GM12878 (cell line): ENCODE results near the gene EPAS1.

ENCODE experiments used
- BCL11A ChIP-seq: IDR thresholded peaks from 2 replicates; pipeline ENCODE4 v1.6.1; 2011; ENCODE audit warnings: low read depth, low read length
- CBX5 ChIP-seq: sonication (generic); IDR thresholded peaks from 2 replicates; pipeline ENCODE4 v1.6.1; 2016; ENCODE audit warnings: low read depth, moderate library complexity, mild to moderate bottlenecking, inconsistent platforms
- CEBPB ChIP-seq, 2 experiments: fragments of 150-350 bp in 1 of 2; IDR thresholded peaks; 2 replicates each; pipeline ENCODE4 v1.6.1; 2012 to 2014; ENCODE audit warnings: low read depth in 2 of 2, low read length in 2 of 2, borderline replicate concordance in 1 of 2, inconsistent platforms in 1 of 2
- CHD2 ChIP-seq: IDR thresholded peaks from 2 replicates; pipeline ENCODE4 v1.6.1; 2011; ENCODE audit warnings: low read depth, low read length, improper control_type of control experiment, borderline replicate concordance
- EZH2 ChIP-seq: IDR thresholded peaks from 2 replicates; pipeline ENCODE4 v1.6.1; 2012; ENCODE audit warnings: low read depth, mild to moderate bottlenecking, control low read depth, inconsistent platforms, low read length, borderline replicate concordance; ENCODE audit not compliant: control insufficient read depth
- MTA3 ChIP-seq: IDR thresholded peaks from 2 replicates; pipeline ENCODE4 v1.6.1; 2012; ENCODE audit warnings: low read length, inconsistent platforms, borderline replicate concordance
- POLR2AphosphoS2 ChIP-seq: IDR thresholded peaks from 2 replicates; pipeline ENCODE4 v1.6.1; 2011; ENCODE audit warnings: low read depth, mild to moderate bottlenecking, low read length, improper control_type of control experiment, moderate library complexity
- TCF7 ChIP-seq: IDR thresholded peaks from 2 replicates; pipeline ENCODE4 v1.6.1; 2014; ENCODE audit warnings: antibody characterized with exemption, borderline replicate concordance
- TF ChIP-seq, protein P1 (sequence below): IDR thresholded peaks from 2 replicates; pipeline ENCODE4 v1.6.1; 2012; ENCODE audit warnings: low read depth, low read length, improper control_type of control experiment
- TF ChIP-seq, protein P2 (sequence below): IDR thresholded peaks from 2 replicates; pipeline ENCODE4 v1.6.1; 2012; ENCODE audit warnings: low read depth, low read length, improper control_type of control experiment
- TF ChIP-seq, protein P3 (sequence below), 3 experiments: IDR thresholded peaks in 2 of 3; conservative IDR thresholded peaks in 1 of 3; 2 replicates each; pipeline ENCODE4 v1.5.1; 2011; ENCODE audit warnings: low read depth in 3 of 3, low read length in 3 of 3, mild to moderate bottlenecking in 3 of 3, control low read depth in 2 of 3, moderate library complexity in 2 of 3, inconsistent platforms in 1 of 3, mixed read lengths in 1 of 3; ENCODE audit not compliant: control insufficient read depth in 2 of 3, insufficient read depth in 1 of 3; ENCODE audit errors: extremely low read depth in 1 of 3

DNA sequence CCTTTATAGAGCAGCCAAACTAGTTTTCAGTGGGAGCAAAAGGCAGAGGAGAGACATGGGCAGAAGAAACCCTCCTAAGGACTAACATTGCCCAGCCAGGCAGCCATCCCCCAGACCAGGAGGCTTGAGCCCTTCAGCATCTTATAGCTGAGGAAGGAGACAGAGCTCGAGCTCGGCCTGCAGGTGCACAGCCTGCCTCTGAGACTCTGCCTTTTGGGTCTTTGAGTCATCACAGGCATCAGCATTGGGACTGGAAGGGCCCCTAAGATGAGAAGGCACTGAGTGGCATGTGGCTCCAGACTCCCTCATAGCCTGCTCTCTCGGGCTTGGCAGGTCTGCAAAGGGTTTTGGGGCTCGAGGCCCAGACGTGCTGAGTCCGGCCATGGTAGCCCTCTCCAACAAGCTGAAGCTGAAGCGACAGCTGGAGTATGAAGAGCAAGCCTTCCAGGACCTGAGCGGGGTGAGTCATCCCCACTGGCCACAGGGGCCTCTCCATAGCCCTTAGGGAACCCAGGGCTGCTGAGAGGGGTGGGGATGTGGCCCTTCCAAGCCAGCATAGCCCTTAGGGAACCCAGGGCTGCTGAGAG is 84.1 kb downstream of the EPAS1 start:
- TF ChIP-seq BCL11A (no peak), CBX5 (no peak), MTA3 (no peak), CHD2 (no peak), CEBPB (IDR thresholded peaks at IDR 0.05; ENCODE audit: borderline replicate concordance in 1 of 2, low read depth in 2 of 2, low read length in 2 of 2) (no peak), EZH2 (no peak), POLR2AphosphoS2 (no peak), TCF7 (no peak)
- TF ChIP-seq, protein P1, sequence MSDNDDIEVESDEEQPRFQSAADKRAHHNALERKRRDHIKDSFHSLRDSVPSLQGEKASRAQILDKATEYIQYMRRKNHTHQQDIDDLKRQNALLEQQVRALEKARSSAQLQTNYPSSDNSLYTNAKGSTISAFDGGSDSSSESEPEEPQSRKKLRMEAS: no peak
- TF ChIP-seq, protein P2, sequence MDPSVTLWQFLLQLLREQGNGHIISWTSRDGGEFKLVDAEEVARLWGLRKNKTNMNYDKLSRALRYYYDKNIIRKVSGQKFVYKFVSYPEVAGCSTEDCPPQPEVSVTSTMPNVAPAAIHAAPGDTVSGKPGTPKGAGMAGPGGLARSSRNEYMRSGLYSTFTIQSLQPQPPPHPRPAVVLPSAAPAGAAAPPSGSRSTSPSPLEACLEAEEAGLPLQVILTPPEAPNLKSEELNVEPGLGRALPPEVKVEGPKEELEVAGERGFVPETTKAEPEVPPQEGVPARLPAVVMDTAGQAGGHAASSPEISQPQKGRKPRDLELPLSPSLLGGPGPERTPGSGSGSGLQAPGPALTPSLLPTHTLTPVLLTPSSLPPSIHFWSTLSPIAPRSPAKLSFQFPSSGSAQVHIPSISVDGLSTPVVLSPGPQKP: no peak
- TF ChIP-seq, protein P3, sequence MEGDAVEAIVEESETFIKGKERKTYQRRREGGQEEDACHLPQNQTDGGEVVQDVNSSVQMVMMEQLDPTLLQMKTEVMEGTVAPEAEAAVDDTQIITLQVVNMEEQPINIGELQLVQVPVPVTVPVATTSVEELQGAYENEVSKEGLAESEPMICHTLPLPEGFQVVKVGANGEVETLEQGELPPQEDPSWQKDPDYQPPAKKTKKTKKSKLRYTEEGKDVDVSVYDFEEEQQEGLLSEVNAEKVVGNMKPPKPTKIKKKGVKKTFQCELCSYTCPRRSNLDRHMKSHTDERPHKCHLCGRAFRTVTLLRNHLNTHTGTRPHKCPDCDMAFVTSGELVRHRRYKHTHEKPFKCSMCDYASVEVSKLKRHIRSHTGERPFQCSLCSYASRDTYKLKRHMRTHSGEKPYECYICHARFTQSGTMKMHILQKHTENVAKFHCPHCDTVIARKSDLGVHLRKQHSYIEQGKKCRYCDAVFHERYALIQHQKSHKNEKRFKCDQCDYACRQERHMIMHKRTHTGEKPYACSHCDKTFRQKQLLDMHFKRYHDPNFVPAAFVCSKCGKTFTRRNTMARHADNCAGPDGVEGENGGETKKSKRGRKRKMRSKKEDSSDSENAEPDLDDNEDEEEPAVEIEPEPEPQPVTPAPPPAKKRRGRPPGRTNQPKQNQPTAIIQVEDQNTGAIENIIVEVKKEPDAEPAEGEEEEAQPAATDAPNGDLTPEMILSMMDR (IDR thresholded peaks at IDR 0.05 in 2 of 3, conservative IDR thresholded peaks at IDR 0.05 in 1 of 3; ENCODE audit: control insufficient read depth in 2 of 3, extremely low read depth in 1 of 3, insufficient read depth in 1 of 3, low read depth in 3 of 3, low read length in 3 of 3): no peak
